ENCODE data around the gene RUBCN. TPM values are rescaled to one million over a fixed set of nuclear protein-coding genes. Genes with fewer than 3 reads are reported as not detected.

The RUBCN gene
- total RNA-seq (2022; extraction: Qiagen RNA extraction) = 7.4 to 11.7 TPM (median 11.0 TPM) in 5 replicates

DNA sequence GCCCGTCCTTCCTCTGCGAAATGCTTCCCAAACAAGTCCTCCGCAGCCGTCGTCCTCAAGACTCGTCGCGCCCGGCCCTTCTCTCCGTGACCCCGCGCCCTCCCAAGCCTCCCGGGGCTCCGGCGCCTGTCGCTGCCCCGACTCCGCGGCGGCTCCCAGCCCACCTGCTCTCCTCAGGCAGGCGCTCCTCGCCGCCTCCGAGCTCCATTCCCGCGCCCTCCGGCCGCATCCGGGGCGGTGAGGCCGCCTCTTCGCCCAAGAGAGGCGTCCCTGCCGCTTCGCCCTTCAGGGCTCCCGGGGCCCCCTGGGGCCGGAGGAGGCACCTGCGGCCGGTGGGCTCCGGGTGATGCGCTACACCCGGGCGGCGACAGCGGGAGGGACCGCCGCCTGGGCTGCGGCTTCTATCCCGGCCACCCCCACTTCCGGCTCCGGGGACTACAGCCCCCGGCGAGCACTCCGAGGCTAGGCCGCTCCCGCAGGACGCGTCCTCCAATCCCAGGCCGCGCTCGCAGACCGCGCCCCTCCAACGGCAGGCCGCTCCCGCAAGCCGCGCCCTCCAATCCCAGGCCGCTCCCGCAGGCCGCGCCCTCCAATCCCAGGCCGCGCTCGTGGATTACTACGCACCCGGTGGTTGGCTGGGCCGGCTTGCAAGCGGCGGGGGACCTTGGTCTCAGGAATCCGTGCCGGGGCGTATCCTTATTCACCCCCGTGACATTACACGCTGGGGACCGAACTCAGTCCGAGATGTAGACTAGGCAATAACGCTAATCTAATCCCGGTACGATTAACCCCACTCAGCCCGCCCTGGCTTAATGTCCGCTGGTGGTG lies at the start of gene RUBCN:
Gene RUBCN, minus strand, starts transcription at position 414 of the 828 bp plus-strand sequence. Its CDS starts 185 bp downstream, at position 229.

DNA sequence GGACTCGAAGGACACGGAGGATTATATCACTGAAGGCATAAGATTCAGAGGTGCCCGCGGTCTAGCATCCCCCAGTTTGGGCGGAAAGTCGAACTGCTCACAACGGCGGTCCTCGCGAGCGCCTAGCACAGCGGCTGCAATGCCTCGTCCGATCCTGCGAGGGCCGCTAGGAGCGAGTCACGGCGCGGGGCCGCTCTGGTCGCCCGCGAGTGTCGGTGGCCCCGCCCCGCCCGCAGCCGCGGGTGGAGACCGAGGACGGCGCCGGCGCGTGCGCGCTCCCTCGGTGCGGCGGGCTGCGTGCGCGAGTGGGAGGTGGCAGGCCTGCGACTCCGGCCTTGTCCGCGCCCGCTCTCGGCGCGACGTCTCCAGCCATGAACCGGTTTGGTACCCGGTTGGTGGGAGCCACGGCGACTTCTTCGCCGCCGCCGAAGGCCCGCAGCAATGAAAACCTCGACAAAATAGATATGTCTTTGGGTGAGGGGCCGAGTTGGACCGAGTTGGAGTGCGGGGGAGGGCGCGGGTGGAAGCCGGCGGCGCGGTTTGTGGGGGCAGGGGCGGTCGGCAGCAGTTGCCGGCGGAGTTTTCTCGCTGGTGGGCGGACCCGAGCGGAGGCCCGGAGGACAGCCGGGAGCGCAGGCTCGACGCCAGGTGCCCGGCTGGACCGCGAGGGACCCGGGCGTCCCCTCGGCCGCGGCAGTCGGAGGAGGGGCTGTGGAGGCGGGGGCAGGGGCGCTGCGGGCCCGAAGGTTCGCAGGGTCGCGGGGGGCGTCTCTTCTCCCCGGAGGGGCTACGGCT lies 13.1 kb upstream of the RUBCN start, which contains the start of gene FYTTD1:
Gene FYTTD1, plus strand, starts transcription at position 283 of the 795 bp plus-strand sequence. Its CDS starts 89 bp downstream, at position 372.

Other genes starting within 250 kb of the RUBCN start
- 2.0 to 3.3 TPM (median 3.1 TPM) in 5 replicates for gene BDH1, start 180.9 kb downstream of the RUBCN start, total RNA-seq (2022; extraction: Qiagen RNA extraction)
- 23.4 to 33.6 TPM (median 32.5 TPM) in 5 replicates for gene FYTTD1, start 13.0 kb upstream of the RUBCN start, total RNA-seq (2022; extraction: Qiagen RNA extraction)
- gene LRCH3, start 54.4 kb upstream of the RUBCN start, total RNA-seq (2022; extraction: Qiagen RNA extraction) = 8.1 to 21.2 TPM (median 16.8 TPM) in 5 replicates
- 849 to 1,207 TPM (median 889 TPM) in 5 replicates for gene RPL35A, start 213.3 kb upstream of the RUBCN start, total RNA-seq (2022; extraction: Qiagen RNA extraction)
- 1.5 to 2.8 TPM (median 2.3 TPM) in 5 replicates for gene LMLN, start 223.3 kb upstream of the RUBCN start, total RNA-seq (2022; extraction: Qiagen RNA extraction)

All from A549 treated with dexamethasone at 1 μM for 4 hours (cell line).